Ascending aorta (tissue), 2 donors: ENCODE data around the gene PRKAG2. TPM values are rescaled to one million over a fixed set of nuclear protein-coding genes. Genes with fewer than 3 reads are reported as not detected.

Source experiments
- DNase-seq, 2 donors: peaks; one replicate each; pipeline ENCODE4 v3.0.0-alpha.2; 2019; ENCODE audit warnings: low spot score in 2 of 2
- H3K27ac ChIP-seq, 2 donors: fragments of 200-600 bp; sonication (generic); one replicate each; pipeline ENCODE4 v1.5.1; 2016 to 2017; ENCODE audit warnings: mild to moderate bottlenecking in 1 of 2
- H3K27me3 ChIP-seq: fragments of 200-600 bp; sonication (generic); one replicate; pipeline ENCODE4 v1.5.1; 2017
- H3K36me3 ChIP-seq, 2 donors: fragments of 200-600 bp; sonication (generic); one replicate each; pipeline ENCODE4 v1.5.1; 2016
- H3K4me1 ChIP-seq, 2 donors: fragments of 200-600 bp; sonication (generic); one replicate each; pipeline ENCODE4 v1.5.1; 2016 to 2017; ENCODE audit warnings: mild to moderate bottlenecking in 1 of 2
- H3K4me3 ChIP-seq, 2 donors: fragments of 200-600 bp; sonication (generic); one replicate each; pipeline ENCODE4 v1.5.1; 2016 to 2017; ENCODE audit warnings: mild to moderate bottlenecking in 1 of 2
- H3K9me3 ChIP-seq, 2 donors: fragments of 200-600 bp; sonication (generic); one replicate each; pipeline ENCODE4 v1.5.1; 2016
- CTCF ChIP-seq, 3 experiments: fragments of 200-600 bp in 2 of 3; fragments of 450-650 bp in 1 of 3; sonication (generic) in 2 of 3; IDR thresholded peaks; one replicate each; pipeline ENCODE4 v1.5.1; 2016 to 2019; ENCODE audit warnings: antibody characterized with exemption in 3 of 3, mild to moderate bottlenecking in 1 of 3, moderate library complexity in 1 of 3
- intact Hi-C: fragments of 100-400 bp; cut with DNase I; formaldehyde crosslinking; loops from one replicate; pipeline ENCODE4 v1.15.1; 2023
- total RNA-seq: library from RNA; depleted of rRNA; stranded (reverse); fragments of >200 nt; gene quantifications from one replicate; pipeline ENCODE4 v1.1.0, GENCODE V29; 2016

The PRKAG2 gene
- total RNA-seq, 1 donor from 2014 or later: 26.7 TPM

DNA sequence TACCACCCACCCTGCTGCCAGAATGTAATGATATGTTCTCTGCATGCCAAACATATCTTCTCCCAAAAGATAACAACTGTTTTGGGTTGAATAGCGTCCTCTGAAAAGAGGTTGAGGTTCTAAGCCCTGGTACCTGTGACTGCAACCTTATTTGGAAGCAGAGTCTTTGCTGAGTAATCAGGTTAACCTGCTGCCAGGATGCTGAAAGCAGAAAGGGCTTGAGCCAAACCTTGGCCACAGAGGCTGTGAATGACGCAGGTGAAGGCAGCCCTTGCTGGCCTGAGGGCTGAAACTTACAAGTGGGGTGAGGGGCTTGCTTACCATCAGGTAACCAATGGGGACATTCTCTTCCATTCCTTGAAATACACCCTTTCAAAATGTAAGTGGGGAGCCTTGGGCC lies 205.4 kb downstream of the PRKAG2 start:
- no peak for TF ChIP-seq CTCF (IDR thresholded peaks at IDR 0.05)
- Histone ChIP-seq H3K9me3 (peaks cover 0 to 3% of the 10 kb centered on the region in 2 donors), H3K4me1 (no peaks in the 10 kb centered on the region), H3K27ac (no peak overlapping the region), H3K27me3 (no peaks in the 10 kb centered on the region), H3K4me3 (no peak overlapping the region), H3K36me3 (no peaks in the 10 kb centered on the region)
- intact Hi-C loops: no loop called here
- DNase-seq: no peak

GRCh38 chr7:151669762-151670161 lies 207.2 kb downstream of the PRKAG2 start:
- H3K27ac ChIP-seq: no peak overlapping the region
- intact Hi-C loops: no loop called here

DNA sequence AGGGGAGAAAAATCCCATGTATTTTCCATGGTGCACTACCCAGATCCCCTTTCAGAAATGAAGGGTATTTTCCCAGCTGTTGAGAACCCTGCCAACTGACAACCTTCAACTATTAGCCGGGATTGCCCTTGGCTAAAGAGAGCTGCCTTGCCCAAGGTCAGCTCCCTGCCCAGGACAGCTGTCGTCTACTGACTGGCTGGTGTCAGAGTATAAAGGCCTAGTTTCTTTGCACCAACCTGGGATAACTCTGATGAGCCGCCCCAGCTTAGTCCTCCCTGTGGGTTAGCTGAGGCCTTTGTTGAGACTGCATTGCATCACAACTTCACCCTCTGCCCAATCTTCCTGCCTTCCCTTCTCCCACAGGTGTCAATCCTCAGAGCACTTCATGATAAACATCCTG lies 210.0 kb downstream of the PRKAG2 start:
- peaks cover 0 to 3% of the 10 kb centered on the region in 2 donors for H3K9me3 ChIP-seq
- H3K4me1 ChIP-seq: peaks cover 3 to 14% of the 10 kb centered on the region in 2 donors
- no peak for TF ChIP-seq CTCF (IDR thresholded peaks at IDR 0.05)
- no peak overlapping the region for H3K4me3 ChIP-seq
- intact Hi-C loops: loop anchor here (2.0 kb wide), 1 partner anchor 20 kb away; no protein-coding TSS in a partner anchor
- no peaks in the 10 kb centered on the region for H3K36me3 ChIP-seq
- H3K27me3 ChIP-seq: no peaks in the 10 kb centered on the region
- DNase-seq: peak in 1 of 2 donors; percentile 48
- H3K27ac ChIP-seq: peak overlapping the region; percentile 24 to 77

More at GRCh38 chr7:151669762-151670161, 207.2 kb downstream of the PRKAG2 start:
- Histone ChIP-seq H3K36me3 (no peaks in the 10 kb centered on the region), H3K4me1 (peaks cover 3 to 13% of the 10 kb centered on the region in 2 donors), H3K9me3 (peaks cover 0 to 3% of the 10 kb centered on the region in 2 donors), H3K4me3 (no peak overlapping the region), H3K27me3 (no peaks in the 10 kb centered on the region)
- peak in 1 of 2 donors; percentile 30 for DNase-seq
- TF ChIP-seq CTCF (IDR thresholded peaks at IDR 0.05): no peak

GRCh38 chr7:151665368-151665767 lies 211.5 kb downstream of the PRKAG2 start:
- H3K36me3 ChIP-seq: no peaks in the 10 kb centered on the region
- no peaks in the 10 kb centered on the region for H3K27me3 ChIP-seq
- intact Hi-C loops: no loop called here
- peaks cover 3 to 14% of the 10 kb centered on the region in 2 donors for H3K4me1 ChIP-seq
- peak overlapping the region; percentile 56 to 77 for H3K27ac ChIP-seq
- TF ChIP-seq CTCF (IDR thresholded peaks at IDR 0.05): no peak
- H3K9me3 ChIP-seq: peaks cover 0 to 3% of the 10 kb centered on the region in 2 donors
- DNase-seq: peak; percentile 30 to 88
- peak overlapping the region in 1 of 2 donors; percentile 1 for H3K4me3 ChIP-seq

- no peak overlapping the region for H3K4me3 ChIP-seq
- no peaks in the 10 kb centered on the region for H3K27me3 ChIP-seq
- H3K36me3 ChIP-seq: no peaks in the 10 kb centered on the region
- H3K9me3 ChIP-seq: peaks cover 0 to 3% of the 10 kb centered on the region in 2 donors
- H3K27ac ChIP-seq: no peak overlapping the region
- DNase-seq: peak in 1 of 2 donors; percentile 34
- no peak for TF ChIP-seq CTCF (IDR thresholded peaks at IDR 0.05)
- intact Hi-C loops: no loop called here
- peaks cover 3 to 14% of the 10 kb centered on the region in 2 donors for H3K4me1 ChIP-seq
Measured at GRCh38 chr7:151664268-151664667, 212.6 kb downstream of the PRKAG2 start.
